ENCODE data around the gene USP38.
A peak's percentile ranks its signal among the peaks of the same experiment; 100 is the strongest.
"Not testable (repeated sequence)": the region's sequence is repeated elsewhere in the genome, so short reads cannot be mapped to it uniquely, and the experiment has no call there.

USP38 gene

GRCh38 chr4:143184503-143185252 lies at the start of gene USP38:
USP38 (plus strand) TSS chr4:143184917; CDS start chr4:143185451, 534 bp downstream.
- DNase-seq (ENCODE audit: low read depth), result peak; percentile 73

GRCh38 chr4:143135358-143135757 lies 49.4 kb upstream of the USP38 start:
- no peak for DNase-seq (ENCODE audit: low read depth)

GRCh38 chr4:143140696-143141095 lies 44.0 kb upstream of the USP38 start:
- no peak for DNase-seq (ENCODE audit: low read depth)

GRCh38 chr4:143148521-143148920 lies 36.2 kb upstream of the USP38 start:
- no peak for DNase-seq (ENCODE audit: low read depth)

- no peak for DNase-seq (ENCODE audit: low read depth)
These were observed 27.9 kb upstream of the USP38 start for GRCh38 chr4:143156853-143157252.

- DNase-seq (ENCODE audit: low read depth), result no peak
These were observed 21.1 kb upstream of the USP38 start for GRCh38 chr4:143163614-143164013.

GRCh38 chr4:143166722-143167121 lies 18.0 kb upstream of the USP38 start:
- not testable (repeated sequence) for DNase-seq (ENCODE audit: low read depth)

- DNase-seq (ENCODE audit: low read depth), result no peak
These were observed 5.8 kb upstream of the USP38 start for GRCh38 chr4:143178923-143179322.

GRCh38 chr4:143183513-143184216 lies 1.1 kb upstream of the USP38 start:
- DNase-seq (ENCODE audit: low read depth), result no peak

- no peak for DNase-seq (ENCODE audit: low read depth)
These were observed 557 bp upstream of the USP38 start for GRCh38 chr4:143184217-143184502.

- no peak for DNase-seq (ENCODE audit: low read depth)
These were observed 763 bp downstream of the USP38 start for GRCh38 chr4:143185253-143186107.

- DNase-seq (ENCODE audit: low read depth), result no peak
These were observed 1.5 kb downstream of the USP38 start for GRCh38 chr4:143186212-143186611.

GRCh38 chr4:143186649-143187048 lies 1.9 kb downstream of the USP38 start:
- no peak for DNase-seq (ENCODE audit: low read depth)

- DNase-seq (ENCODE audit: low read depth), result no peak
These were observed 3.7 kb downstream of the USP38 start for GRCh38 chr4:143188136-143189088.

- no peak for DNase-seq (ENCODE audit: low read depth)
These were observed 4.8 kb downstream of the USP38 start for GRCh38 chr4:143189528-143189927.

- no peak for DNase-seq (ENCODE audit: low read depth)
These were observed 10.9 kb downstream of the USP38 start for GRCh38 chr4:143195581-143195980.

- DNase-seq (ENCODE audit: low read depth), result no peak
These were observed 11.6 kb downstream of the USP38 start for GRCh38 chr4:143196323-143196722.

GRCh38 chr4:143199503-143199902 lies 14.8 kb downstream of the USP38 start:
- no peak for DNase-seq (ENCODE audit: low read depth)

- DNase-seq (ENCODE audit: low read depth), result no peak
These were observed 18.1 kb downstream of the USP38 start for GRCh38 chr4:143202824-143203223.

GRCh38 chr4:143203577-143203976 lies 18.9 kb downstream of the USP38 start:
- DNase-seq (ENCODE audit: low read depth), result no peak

- DNase-seq (ENCODE audit: low read depth), result no peak
These were observed 22.8 kb downstream of the USP38 start for GRCh38 chr4:143207555-143207954.

GRCh38 chr4:143212566-143212965 lies 27.8 kb downstream of the USP38 start:
- no peak for DNase-seq (ENCODE audit: low read depth)
